Breast epithelium (tissue), 3 donors: ENCODE measurements around the gene TFCP2.

ENCODE experiments used
- CTCF ChIP-seq, 3 donors: fragments of 450-650 bp; IDR thresholded peaks; one replicate each; pipeline ENCODE4 v1.5.1; 2016 to 2017; ENCODE audit warnings: antibody characterized with exemption in 3 of 3, mild to moderate bottlenecking in 3 of 3, moderate library complexity in 3 of 3
- POLR2AphosphoS5 ChIP-seq, 3 donors: sonication (generic); formaldehyde crosslinking; IDR thresholded peaks; one replicate each; pipeline ENCODE4 v1.6.1; 2017; ENCODE audit warnings: antibody characterized with exemption in 3 of 3

- no peak for TF ChIP-seq CTCF (IDR thresholded peaks at IDR 0.05)
- no peak for TF ChIP-seq POLR2AphosphoS5 (IDR thresholded peaks at IDR 0.05)
Observed at GRCh38 chr12:51163795-51164194, 9.1 kb downstream of the TFCP2 start.
